GM21619 (cell line): ENCODE results near the gene GPHN.

Experiments
- ATAC-seq: cut with Tn5 transposase; IDR thresholded peaks from one replicate; pipeline ENCODE4 v1.9.1; 2021; ENCODE audit not compliant: unreplicated experiment

Gene GPHN

DNA sequence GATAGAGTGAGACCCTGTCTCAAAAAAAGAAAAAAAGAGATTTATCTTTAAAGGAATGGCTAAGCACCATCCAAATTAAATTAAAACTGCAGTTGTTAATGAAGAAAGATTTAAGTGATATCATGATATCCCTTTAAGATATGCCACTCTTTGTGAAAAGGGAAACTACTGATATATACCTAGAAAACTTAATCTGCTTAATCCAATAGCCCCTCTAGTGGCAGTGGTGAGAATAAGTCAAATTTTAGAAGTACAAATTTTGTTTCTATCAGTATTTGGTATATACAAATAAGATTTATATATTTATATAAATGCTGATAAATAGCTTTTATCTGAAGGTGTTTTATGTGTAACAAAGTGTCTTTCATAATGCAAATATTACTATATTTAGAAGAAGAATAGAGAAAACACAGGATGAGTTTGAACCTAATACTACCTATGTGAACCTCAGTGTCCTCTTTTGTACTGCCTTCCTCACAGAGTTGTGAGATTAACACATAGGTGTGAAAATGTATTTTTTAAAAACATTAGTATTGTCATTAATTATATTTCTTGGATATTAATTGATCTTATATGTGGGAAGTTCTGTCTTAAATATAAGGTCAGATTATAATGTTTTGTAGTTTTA, 629.9 kb downstream of the GPHN start:
- ATAC-seq = no peak

DNA sequence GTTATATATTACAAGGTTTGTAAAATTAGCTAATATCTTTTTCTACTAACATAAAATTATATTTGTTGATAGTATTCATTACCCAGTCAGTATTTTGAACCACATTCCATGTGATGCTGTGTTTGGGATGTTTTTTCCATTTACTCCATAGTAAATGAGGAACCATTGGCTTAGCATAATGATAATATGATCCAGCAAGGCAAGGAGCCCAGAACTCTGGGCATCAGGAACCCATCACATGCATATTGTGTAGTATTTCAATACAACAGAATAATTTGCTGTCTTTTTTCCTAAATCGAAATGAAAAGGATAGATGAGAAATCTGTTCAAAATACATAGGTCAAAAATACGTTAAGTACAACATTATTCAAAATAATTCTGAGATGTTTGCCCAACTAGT, 632.6 kb downstream of the GPHN start:
- no peak for ATAC-seq

GRCh38 chr14:67141146-67141900, 633.4 kb downstream of the GPHN start:
- ATAC-seq = no peak

- no peak for ATAC-seq
Measured at GRCh38 chr14:67151082-67151666, 643.2 kb downstream of the GPHN start.

DNA sequence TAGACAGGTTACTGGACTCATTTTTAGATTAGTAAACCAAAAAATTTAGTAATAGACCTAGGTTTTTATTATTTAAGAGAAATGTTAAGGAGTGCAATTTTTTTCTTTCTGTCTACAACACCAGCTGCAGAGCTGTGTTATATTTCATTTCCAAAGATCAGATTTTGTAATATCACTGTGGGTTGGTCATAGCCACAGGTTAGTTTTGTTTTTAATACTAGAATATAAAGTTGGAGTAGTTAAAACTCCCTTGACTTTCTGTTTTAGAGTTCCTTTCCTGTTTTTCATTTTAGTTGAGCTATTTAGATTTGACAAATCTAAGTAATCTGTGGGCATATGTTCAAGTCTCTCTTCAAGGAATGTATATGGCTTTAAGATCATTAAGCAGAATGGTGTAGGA, 650.6 kb downstream of the GPHN start:
- no peak for ATAC-seq

DNA sequence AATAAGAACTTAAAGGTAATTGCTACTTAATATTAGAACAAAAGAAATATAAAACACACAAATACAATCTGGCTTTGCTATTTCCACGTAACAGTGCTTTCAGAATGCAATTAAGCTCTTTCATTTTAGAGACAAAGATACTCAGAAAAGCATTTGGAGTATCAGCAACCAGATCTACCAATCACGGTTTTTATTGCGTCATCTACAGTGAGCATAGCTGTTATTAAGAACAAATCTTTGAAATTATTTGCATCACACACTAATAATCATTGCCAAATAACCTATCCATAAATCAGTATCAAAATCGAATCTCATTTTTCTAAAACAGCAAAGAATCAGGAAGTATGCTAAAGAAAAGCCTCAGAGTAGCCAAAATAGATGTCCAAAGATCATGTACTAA, 654.4 kb downstream of the GPHN start:
- no peak for ATAC-seq

DNA sequence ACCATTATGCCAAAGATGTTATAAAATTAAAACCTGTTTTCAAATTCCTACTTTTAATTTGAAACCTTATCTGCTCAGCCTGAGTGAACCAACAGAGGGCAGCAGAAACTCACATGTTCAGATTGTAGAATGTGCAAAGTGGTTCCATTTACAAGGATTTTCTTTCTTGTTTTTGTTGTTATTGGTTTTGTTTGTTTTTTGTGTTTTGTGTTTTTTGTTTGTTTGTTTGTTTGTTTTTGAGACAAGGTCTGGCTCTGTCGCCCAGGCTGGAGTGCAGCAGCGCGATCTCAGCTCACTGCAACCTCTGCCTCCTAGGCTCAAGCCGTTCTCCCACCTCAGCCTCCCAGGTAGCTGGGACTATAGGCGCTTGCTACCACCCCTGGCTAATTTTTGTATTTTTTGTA, 658.5 kb downstream of the GPHN start:
- no peak for ATAC-seq

- ATAC-seq = no peak
Measured at GRCh38 chr14:67167420-67168109, 659.6 kb downstream of the GPHN start.

DNA sequence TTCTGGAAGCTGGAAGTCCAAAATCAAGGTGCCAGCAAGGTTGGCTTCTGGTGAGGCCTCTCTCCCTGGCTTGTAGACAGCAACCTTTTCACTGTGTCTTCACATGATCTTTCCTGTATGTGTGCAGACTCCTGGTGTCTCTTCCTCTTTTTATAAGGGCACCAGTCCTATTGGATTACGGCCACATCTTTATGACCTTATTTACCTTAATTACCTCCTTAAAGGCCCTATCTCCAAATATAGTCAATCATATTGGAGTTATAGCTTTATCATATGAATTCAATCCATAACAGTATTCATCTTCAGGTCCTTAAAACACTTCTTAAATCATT, 660.1 kb downstream of the GPHN start:
- no peak for ATAC-seq

DNA sequence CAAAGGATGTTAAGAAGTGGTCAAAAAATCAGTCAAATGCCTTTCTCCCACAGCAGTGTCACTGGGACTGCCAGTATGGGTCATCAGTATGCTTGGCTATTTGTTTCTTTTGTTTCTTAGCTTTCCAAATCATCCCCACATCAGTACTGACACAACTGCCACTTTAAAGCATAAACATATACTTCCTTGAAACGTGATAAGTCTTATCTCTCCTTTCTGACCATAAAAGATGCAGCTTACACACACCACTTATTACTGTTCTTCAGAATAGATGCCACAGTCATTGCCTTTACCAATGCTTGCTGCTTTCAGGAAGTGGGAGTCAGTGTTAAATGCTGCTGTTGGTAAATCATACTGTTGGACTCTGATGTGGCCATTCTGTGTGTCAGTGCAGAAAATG, 662.7 kb downstream of the GPHN start:
- no peak for ATAC-seq

DNA sequence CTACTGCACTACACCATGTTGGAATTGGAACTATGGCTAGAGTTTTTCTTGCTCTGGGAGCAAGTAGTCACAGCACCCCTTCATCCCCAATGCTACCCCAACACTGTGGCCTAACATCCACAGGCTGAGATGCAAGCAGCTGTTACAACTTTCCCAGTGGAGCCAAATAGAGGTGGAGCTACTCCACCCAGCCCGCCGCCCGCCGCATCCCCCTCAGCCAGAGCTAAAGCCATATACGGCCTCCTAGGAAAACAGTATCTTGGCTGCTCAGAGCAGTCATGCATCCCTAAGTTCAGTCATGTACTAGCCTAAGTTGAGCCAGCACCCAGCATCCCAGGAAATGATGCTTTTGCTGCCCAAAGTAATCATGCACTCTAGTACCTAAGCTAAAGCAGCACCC, 664.1 kb downstream of the GPHN start:
- ATAC-seq = no peak

DNA sequence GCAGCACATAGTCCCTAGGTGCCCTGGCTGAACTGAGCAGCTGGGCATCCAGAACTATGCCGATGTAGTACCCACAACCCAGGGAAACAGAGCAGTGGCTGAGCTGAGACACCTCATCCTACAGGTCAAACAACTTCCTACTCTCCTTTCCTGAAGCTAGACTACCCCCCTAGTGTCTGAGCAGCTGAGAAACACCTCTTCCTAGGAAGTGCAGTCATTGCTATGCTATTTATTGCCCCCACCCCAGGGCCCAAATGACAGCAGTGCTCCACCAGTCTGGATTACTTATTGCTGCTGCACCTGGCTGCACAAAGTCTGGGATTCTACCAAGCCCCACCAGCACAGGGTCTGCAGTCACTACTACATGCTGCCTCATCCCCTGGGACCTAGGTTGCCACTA, 664.6 kb downstream of the GPHN start:
- no peak for ATAC-seq

- ATAC-seq = no peak
Measured at GRCh38 chr14:67173719-67174118, 665.8 kb downstream of the GPHN start.

- ATAC-seq = no peak
Measured at GRCh38 chr14:67186172-67186768, 678.3 kb downstream of the GPHN start.

GRCh38 chr14:67186789-67187584, 679.0 kb downstream of the GPHN start:
- no peak for ATAC-seq

- ATAC-seq = no peak
Measured at GRCh38 chr14:67187826-67188225, 679.9 kb downstream of the GPHN start.

DNA sequence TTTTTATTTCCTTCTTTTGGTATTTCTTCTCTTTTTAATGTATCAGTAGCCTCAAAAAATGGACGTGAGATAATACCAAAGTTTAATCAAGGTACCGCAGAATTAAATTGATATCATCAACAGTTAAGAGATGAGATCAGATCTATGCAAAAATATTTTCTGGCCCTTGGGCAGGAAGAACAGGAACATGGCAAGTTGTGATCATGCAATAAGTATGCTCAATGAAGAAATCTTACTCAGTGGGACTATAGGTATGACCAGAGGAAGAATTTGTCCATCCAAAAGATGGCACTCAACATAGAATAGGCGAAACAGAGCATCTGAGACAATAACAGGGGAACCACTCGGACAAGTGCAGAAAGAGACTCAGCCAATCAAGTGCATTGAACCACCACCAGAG, 680.4 kb downstream of the GPHN start:
- ATAC-seq = no peak

DNA sequence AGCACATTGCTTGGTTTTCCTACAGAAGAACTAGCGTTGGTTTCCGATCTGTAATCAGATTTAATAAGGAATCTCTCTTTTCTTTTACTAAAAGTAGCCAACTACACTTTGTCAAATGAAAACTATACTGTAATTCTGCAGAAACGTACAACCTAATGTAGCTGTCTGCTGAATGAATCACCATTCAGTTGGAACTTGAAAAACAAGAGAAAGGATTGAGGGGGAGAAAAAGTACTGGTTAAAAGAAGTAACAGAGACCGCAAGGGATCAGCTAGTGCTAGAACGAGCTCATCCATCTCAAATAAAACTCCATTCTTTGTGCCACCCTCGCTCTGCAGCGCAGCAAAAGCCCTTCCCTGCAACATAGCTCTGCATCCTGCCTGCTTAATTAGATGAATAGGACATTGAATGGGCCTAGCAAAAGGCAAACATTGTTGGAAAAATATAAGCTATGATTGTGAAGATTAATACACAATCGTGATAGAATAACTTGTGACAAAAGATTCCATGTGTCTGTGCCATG, 683.9 kb downstream of the GPHN start:
- no peak for ATAC-seq

GRCh38 chr14:67192366-67192765, 684.4 kb downstream of the GPHN start:
- ATAC-seq = no peak

- no peak for ATAC-seq
Measured at GRCh38 chr14:67195279-67195678, 687.3 kb downstream of the GPHN start.

DNA sequence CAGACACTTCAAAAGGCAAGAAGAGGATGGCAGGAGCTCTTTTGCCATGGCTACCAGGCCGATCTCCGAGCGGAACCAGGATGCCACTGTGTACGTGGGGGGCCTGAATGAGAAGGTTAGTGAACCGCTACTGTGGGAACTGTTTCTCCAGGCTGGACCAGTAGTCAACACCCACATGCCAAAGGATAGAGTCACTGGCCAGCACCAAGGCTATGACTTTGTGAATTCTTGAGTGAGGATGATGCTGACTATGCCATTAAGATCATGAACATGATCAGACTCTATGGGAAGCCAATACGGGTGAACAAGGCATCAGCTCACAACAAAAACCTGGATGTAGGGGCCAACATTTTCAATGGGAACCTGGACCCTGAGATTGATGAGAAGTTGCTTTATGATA, 691.1 kb downstream of the GPHN start:
- ATAC-seq = no peak
